ENCODE data around the gene BPIFB3.

DNA sequence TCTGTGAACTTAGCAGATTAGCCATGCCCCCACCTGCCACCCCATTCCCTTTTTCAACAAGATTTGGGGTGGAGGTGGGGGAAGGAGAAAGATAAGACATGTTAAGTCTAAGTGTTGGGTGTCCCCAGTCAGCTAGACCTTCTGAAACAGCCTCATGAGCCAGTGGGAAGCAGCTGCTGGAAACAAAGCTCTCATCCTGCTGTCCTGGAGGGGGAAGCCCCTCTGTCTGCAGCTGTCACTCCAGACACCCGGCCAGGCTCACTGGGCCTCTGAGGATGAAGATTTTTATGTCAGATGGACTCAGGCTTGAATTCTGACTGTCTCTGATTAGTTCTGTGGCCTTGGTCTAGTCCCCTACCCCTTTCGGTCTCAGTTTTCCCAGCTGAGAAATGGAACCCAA lies 1.1 kb downstream of the BPIFB3 start:
- TF ChIP-seq, protein P1, sequence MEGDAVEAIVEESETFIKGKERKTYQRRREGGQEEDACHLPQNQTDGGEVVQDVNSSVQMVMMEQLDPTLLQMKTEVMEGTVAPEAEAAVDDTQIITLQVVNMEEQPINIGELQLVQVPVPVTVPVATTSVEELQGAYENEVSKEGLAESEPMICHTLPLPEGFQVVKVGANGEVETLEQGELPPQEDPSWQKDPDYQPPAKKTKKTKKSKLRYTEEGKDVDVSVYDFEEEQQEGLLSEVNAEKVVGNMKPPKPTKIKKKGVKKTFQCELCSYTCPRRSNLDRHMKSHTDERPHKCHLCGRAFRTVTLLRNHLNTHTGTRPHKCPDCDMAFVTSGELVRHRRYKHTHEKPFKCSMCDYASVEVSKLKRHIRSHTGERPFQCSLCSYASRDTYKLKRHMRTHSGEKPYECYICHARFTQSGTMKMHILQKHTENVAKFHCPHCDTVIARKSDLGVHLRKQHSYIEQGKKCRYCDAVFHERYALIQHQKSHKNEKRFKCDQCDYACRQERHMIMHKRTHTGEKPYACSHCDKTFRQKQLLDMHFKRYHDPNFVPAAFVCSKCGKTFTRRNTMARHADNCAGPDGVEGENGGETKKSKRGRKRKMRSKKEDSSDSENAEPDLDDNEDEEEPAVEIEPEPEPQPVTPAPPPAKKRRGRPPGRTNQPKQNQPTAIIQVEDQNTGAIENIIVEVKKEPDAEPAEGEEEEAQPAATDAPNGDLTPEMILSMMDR (IDR thresholded peaks at IDR 0.05): no peak
- no peak for TF ChIP-seq POLR2A (IDR thresholded peaks at IDR 0.05)

All from heart left ventricle (tissue), 13 donors.